Measurements from ENCODE around the gene ABCC11.

DNA sequence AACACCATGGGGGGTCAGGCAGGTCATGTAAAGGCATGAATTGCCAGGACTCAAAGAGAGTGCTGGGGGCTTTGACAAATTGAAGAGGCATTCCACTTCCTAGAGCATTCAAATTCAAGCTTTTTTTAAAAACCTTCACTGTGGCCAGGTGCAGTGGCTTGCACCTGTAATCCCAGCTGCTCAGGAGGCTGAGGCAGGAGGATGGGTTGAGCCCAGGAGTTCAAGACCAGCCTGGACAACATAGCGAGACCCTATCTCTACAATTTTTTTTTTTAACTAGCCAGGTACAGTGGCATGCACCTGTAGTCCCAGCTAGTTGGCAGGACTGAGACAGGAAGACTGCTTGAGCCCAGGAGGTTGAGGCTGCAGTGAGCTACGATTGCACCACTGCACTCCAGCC lies 108.8 kb downstream of the ABCC11 start:
- TF ChIP-seq, protein P1, sequence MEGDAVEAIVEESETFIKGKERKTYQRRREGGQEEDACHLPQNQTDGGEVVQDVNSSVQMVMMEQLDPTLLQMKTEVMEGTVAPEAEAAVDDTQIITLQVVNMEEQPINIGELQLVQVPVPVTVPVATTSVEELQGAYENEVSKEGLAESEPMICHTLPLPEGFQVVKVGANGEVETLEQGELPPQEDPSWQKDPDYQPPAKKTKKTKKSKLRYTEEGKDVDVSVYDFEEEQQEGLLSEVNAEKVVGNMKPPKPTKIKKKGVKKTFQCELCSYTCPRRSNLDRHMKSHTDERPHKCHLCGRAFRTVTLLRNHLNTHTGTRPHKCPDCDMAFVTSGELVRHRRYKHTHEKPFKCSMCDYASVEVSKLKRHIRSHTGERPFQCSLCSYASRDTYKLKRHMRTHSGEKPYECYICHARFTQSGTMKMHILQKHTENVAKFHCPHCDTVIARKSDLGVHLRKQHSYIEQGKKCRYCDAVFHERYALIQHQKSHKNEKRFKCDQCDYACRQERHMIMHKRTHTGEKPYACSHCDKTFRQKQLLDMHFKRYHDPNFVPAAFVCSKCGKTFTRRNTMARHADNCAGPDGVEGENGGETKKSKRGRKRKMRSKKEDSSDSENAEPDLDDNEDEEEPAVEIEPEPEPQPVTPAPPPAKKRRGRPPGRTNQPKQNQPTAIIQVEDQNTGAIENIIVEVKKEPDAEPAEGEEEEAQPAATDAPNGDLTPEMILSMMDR (conservative IDR thresholded peaks at IDR 0.05) = no peak
- TF ChIP-seq ZFX (IDR thresholded peaks at IDR 0.05) = no peak
